ENCODE data around the gene CNKSR3.

CNKSR3 gene

GRCh38 chr6:154410619-154411072 is 99.8 kb downstream of the CNKSR3 start:
- H3K4me3 ChIP-seq (ENCODE audit: low read depth, low read length): no peak overlapping the region
- no peak for TF ChIP-seq CTCF (IDR thresholded peaks at IDR 0.05; ENCODE audit: low read depth, low read length, missing control alignments)
- peak; percentile 98 for DNase-seq (ENCODE audit: low read depth)
- in situ Hi-C loops (cut with HindIII; ENCODE audit: low sequenced_read_pairs): loop anchor here (10.0 kb wide), 1 partner anchor 94 kb away; no protein-coding TSS in a partner anchor

- TF ChIP-seq CTCF (IDR thresholded peaks at IDR 0.05; ENCODE audit: low read depth, low read length, missing control alignments): peak; percentile 64
- in situ Hi-C loops (cut with HindIII; ENCODE audit: low sequenced_read_pairs): no loop called here
- H3K4me3 ChIP-seq (ENCODE audit: low read depth, low read length): no peak overlapping the region
- DNase-seq (ENCODE audit: low read depth): no peak
These were observed 101.5 kb downstream of the CNKSR3 start for GRCh38 chr6:154408891-154409500.

- in situ Hi-C loops (cut with HindIII; ENCODE audit: low sequenced_read_pairs): no loop called here
- DNase-seq (ENCODE audit: low read depth): no peak
- no peak for TF ChIP-seq CTCF (IDR thresholded peaks at IDR 0.05; ENCODE audit: low read depth, low read length, missing control alignments)
These were observed 103.0 kb downstream of the CNKSR3 start for GRCh38 chr6:154407440-154407839.

GRCh38 chr6:154406869-154407268 is 103.6 kb downstream of the CNKSR3 start:
- in situ Hi-C loops (cut with HindIII; ENCODE audit: low sequenced_read_pairs): no loop called here
- no peak overlapping the region for H3K4me3 ChIP-seq (ENCODE audit: low read depth, low read length)
- no peak for DNase-seq (ENCODE audit: low read depth)
- no peak for TF ChIP-seq CTCF (IDR thresholded peaks at IDR 0.05; ENCODE audit: low read depth, low read length, missing control alignments)

More at GRCh38 chr6:154407440-154407839, 103.0 kb downstream of the CNKSR3 start:
- H3K4me3 ChIP-seq (ENCODE audit: low read depth, low read length): no peak overlapping the region

- H3K4me3 ChIP-seq (ENCODE audit: low read depth, low read length): no peak overlapping the region
- no peak for TF ChIP-seq CTCF (IDR thresholded peaks at IDR 0.05; ENCODE audit: low read depth, low read length, missing control alignments)
- no peak for DNase-seq (ENCODE audit: low read depth)
- in situ Hi-C loops (cut with HindIII; ENCODE audit: low sequenced_read_pairs): no loop called here
These were observed 104.2 kb downstream of the CNKSR3 start for GRCh38 chr6:154406301-154406700.

- no peak for TF ChIP-seq CTCF (IDR thresholded peaks at IDR 0.05; ENCODE audit: low read depth, low read length, missing control alignments)
- peak; percentile 62 for DNase-seq (ENCODE audit: low read depth)
- in situ Hi-C loops (cut with HindIII; ENCODE audit: low sequenced_read_pairs): no loop called here
- H3K4me3 ChIP-seq (ENCODE audit: low read depth, low read length): no peak overlapping the region
These were observed 105.6 kb downstream of the CNKSR3 start for GRCh38 chr6:154404791-154405400.
